Smooth muscle cell (in vitro differentiated cells): ENCODE measurements around the gene RAPGEF3. TPM values are rescaled to one million over a fixed set of nuclear protein-coding genes. Genes with fewer than 3 reads are reported as not detected.

ENCODE experiments used
- DNase-seq: peaks from one replicate; lab custom pipeline; 2025; ENCODE audit not compliant: unreplicated experiment; lab: John Stamatoyannopoulos, UW
- H2AFZ ChIP-seq: fragments of 200-600 bp; sonication (generic); 2 replicates; pipeline ENCODE4 v1.6.0; 2016; ENCODE audit warnings: antibody characterized with exemption, low read depth, mild to moderate bottlenecking
- H3F3A ChIP-seq: fragments of 200-600 bp; sonication (generic); 2 replicates; pipeline ENCODE4 v1.6.0; 2017; ENCODE audit warnings: antibody characterized with exemption, low read depth
- H3K27ac ChIP-seq: fragments of 200-600 bp; sonication (generic); 2 replicates; pipeline ENCODE4 v1.5.1; 2016; ENCODE audit warnings: low read depth, mild to moderate bottlenecking
- H3K27me3 ChIP-seq: fragments of 200-600 bp; sonication (generic); 2 replicates; pipeline ENCODE4 v1.6.1; 2016; ENCODE audit warnings: low read depth, mild to moderate bottlenecking
- H3K36me3 ChIP-seq: fragments of 200-600 bp; sonication (generic); 2 replicates; pipeline ENCODE4 v1.5.1; 2016; ENCODE audit warnings: low read depth
- H3K4me1 ChIP-seq: fragments of 200-600 bp; sonication (generic); 2 replicates; pipeline ENCODE4 v1.5.1; 2016; ENCODE audit warnings: low read depth
- H3K4me2 ChIP-seq: fragments of 200-600 bp; sonication (generic); 2 replicates; pipeline ENCODE4 v1.6.0; 2016; ENCODE audit warnings: mild to moderate bottlenecking
- H3K4me3 ChIP-seq: fragments of 200-600 bp; sonication (generic); 2 replicates; pipeline ENCODE4 v1.5.1; 2016; ENCODE audit warnings: mild to moderate bottlenecking
- H3K79me2 ChIP-seq: fragments of 200-600 bp; sonication (generic); 2 replicates; pipeline ENCODE4 v1.6.0; 2016; ENCODE audit warnings: low read depth, mild to moderate bottlenecking
- H3K9ac ChIP-seq: fragments of 200-600 bp; sonication (generic); 2 replicates; pipeline ENCODE4 v1.6.0; 2016; ENCODE audit warnings: low read depth
- H3K9me3 ChIP-seq: fragments of 200-600 bp; sonication (generic); replicated peaks from 2 replicates; pipeline ENCODE4 v1.5.1; 2016; ENCODE audit warnings: low read depth
- H4K20me1 ChIP-seq: fragments of 200-600 bp; sonication (generic); 2 replicates; pipeline ENCODE4 v1.6.0; 2016; ENCODE audit warnings: low read depth
- WGBS: methylation state at CpG from one replicate; pipeline ENCODE4 v1.1.7; 2016; ENCODE audit warnings: low lambda C conversion rate; 5-methylcytosine and 5-hydroxymethylcytosine counted together
- polyA plus RNA-seq: library from polyadenylated mRNA; unstranded; fragments of >200 nt; fragmentation: Nextera tagmentation; extraction: Ambion mirVana; gene quantifications from 2 replicates; pipeline ENCODE4 v1.2.1, GENCODE V29; 2016
- total RNA-seq: library from RNA; depleted of rRNA; stranded (reverse); fragments of >200 nt; gene quantifications from 2 replicates; pipeline ENCODE4 v1.2.3, GENCODE V29; 2014
- TF ChIP-seq, protein P1 (sequence below): fragments of 200-600 bp; sonication (generic); IDR thresholded peaks from 2 replicates; pipeline ENCODE4 v1.5.1; 2017; ENCODE audit warnings: borderline replicate concordance, mild to moderate bottlenecking, antibody characterized with exemption; ENCODE audit not compliant: insufficient read depth, poor library complexity, severe bottlenecking

RAPGEF3 gene
- total and polyA plus RNA-seq, 2 experiments from 2014 or later: 1.9 to 5.6 TPM

DNA sequence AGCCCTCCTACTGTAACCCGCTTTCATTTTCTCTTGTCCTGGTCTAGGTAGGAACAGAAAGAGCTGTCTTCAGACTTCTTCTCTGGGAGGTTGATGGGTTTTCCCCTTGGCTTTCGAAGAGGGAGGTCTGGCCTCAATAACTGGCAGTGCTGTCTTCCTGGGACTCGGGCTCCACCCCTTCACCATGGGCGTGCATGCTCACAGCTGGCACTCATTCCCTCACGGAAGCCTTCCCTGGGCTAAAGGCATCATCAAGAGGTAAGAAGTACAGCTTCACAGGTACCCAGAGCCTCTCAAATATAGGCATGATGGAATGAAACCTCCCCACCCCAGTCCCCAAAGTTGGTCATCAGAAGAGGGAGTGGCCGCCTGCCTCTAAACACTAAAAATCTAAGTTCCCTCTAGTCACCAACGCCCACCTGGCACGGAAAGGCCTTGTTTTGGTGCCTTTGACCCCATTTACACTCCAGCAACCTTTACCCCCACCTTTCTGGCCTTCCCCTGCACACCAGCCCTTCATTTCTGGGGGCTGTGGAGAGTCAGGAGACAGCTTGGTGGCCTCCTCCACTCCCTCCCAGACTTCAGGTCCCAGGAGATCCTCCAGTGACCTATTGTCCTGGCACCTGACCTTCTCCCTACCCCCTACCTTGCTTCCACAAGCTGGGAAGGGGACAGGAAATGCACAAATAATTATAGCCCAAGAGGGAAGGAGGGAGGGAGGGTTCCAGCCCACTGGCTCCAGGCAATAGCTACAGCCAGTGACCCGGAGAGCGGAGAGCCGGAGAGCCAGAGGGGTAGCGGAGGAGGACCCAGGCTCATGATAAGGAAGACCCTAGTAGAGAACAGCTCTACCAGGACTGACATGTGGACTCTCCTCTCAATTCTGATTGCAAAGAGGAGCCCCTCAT is 2.8 kb downstream of the RAPGEF3 start:
- H3K27ac ChIP-seq: no peak overlapping the region
- H3F3A ChIP-seq: no peaks in the 10 kb centered on the region
- 92% methylated on average over 12 of the region's 12 CpGs for WGBS
- H3K4me3 ChIP-seq: no peak overlapping the region
- H4K20me1 ChIP-seq: no peaks in the 10 kb centered on the region
- H2AFZ ChIP-seq: no peak overlapping the region
- H3K9me3 ChIP-seq: no peaks in the 10 kb centered on the region
- DNase-seq: no peak
- no peak overlapping the region for H3K4me2 ChIP-seq
- H3K4me1 ChIP-seq: peaks cover 27% of the 10 kb centered on the region
- H3K79me2 ChIP-seq: no peaks in the 10 kb centered on the region
- TF ChIP-seq, protein P1, sequence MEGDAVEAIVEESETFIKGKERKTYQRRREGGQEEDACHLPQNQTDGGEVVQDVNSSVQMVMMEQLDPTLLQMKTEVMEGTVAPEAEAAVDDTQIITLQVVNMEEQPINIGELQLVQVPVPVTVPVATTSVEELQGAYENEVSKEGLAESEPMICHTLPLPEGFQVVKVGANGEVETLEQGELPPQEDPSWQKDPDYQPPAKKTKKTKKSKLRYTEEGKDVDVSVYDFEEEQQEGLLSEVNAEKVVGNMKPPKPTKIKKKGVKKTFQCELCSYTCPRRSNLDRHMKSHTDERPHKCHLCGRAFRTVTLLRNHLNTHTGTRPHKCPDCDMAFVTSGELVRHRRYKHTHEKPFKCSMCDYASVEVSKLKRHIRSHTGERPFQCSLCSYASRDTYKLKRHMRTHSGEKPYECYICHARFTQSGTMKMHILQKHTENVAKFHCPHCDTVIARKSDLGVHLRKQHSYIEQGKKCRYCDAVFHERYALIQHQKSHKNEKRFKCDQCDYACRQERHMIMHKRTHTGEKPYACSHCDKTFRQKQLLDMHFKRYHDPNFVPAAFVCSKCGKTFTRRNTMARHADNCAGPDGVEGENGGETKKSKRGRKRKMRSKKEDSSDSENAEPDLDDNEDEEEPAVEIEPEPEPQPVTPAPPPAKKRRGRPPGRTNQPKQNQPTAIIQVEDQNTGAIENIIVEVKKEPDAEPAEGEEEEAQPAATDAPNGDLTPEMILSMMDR: no peak
- no peaks in the 10 kb centered on the region for H3K36me3 ChIP-seq
- no peak overlapping the region for H3K9ac ChIP-seq
- H3K27me3 ChIP-seq: no peaks in the 10 kb centered on the region

DNA sequence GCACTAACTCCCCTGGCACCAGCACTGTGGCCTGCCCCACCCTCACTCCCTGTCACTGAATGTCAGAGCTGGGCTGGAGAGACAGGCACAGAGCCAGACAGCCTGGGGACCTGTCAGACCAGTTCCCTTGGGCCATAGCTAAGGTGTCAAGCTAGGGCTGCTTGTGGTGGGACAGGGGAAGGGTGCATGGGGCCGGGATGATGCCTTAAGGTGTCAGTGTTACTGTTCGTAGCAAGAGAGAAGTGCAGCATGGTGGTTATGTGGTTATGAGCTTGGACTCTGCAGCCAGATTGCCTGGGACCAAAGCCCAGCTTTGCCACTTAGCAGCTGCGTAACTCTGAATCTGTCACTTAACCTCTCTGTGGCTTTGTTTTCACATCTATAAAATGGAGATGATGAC is 3.8 kb downstream of the RAPGEF3 start:
- 88% methylated on average over 3 of the region's 3 CpGs for WGBS
- Histone ChIP-seq H2AFZ (no peak overlapping the region), H3K27me3 (no peaks in the 10 kb centered on the region), H3K4me2 (no peak overlapping the region), H3K9me3 (no peaks in the 10 kb centered on the region), H3K27ac (no peak overlapping the region), H3K4me1 (peaks cover 27% of the 10 kb centered on the region), H3F3A (no peaks in the 10 kb centered on the region), H3K79me2 (no peaks in the 10 kb centered on the region), H3K36me3 (no peaks in the 10 kb centered on the region), H3K4me3 (no peak overlapping the region), H3K9ac (no peak overlapping the region), H4K20me1 (no peaks in the 10 kb centered on the region)
- DNase-seq: no peak
- TF ChIP-seq, protein P1: no peak

DNA sequence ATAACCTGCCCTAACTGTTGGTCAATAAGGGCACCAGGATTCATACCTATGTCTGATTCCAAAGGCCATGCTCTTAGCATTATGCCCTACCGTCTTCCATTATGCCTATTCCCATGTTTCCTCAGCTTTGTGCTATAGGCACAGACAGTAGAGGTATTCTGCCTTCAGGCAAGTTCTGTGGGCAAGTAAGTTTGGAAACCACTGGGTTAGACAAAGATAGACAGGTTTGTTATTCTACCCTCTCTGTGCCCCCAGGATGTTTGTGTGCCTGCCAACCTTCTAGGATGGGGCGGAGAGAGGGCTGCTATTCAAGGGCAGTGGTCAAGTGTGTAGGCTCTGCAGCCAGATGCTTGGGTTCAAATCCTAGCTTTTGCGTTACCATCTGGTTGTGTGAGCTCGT is 4.6 kb downstream of the RAPGEF3 start:
- Histone ChIP-seq H3K9me3 (no peaks in the 10 kb centered on the region), H3K9ac (no peak overlapping the region), H3K4me3 (no peak overlapping the region), H3K27ac (no peak overlapping the region), H4K20me1 (no peaks in the 10 kb centered on the region), H3K27me3 (no peaks in the 10 kb centered on the region), H3K4me2 (peak overlapping the region; percentile 18), H2AFZ (no peak overlapping the region), H3K36me3 (no peaks in the 10 kb centered on the region), H3K79me2 (no peaks in the 10 kb centered on the region), H3F3A (no peaks in the 10 kb centered on the region), H3K4me1 (peaks cover 27% of the 10 kb centered on the region)
- no peak for DNase-seq
- 93% methylated on average over 4 of the region's 4 CpGs for WGBS
- TF ChIP-seq, protein P1: no peak
